ENCODE data around the gene RFC4. TPM values are rescaled to one million over a fixed set of nuclear protein-coding genes. Genes with fewer than 3 reads are reported as not detected.

Gene RFC4
- total and polyA plus RNA-seq, 2 of the 13 experiments (the other 11 are each of a cell fraction or from before 2014, with no cell fraction given) = 18.5 to 103 TPM

DNA sequence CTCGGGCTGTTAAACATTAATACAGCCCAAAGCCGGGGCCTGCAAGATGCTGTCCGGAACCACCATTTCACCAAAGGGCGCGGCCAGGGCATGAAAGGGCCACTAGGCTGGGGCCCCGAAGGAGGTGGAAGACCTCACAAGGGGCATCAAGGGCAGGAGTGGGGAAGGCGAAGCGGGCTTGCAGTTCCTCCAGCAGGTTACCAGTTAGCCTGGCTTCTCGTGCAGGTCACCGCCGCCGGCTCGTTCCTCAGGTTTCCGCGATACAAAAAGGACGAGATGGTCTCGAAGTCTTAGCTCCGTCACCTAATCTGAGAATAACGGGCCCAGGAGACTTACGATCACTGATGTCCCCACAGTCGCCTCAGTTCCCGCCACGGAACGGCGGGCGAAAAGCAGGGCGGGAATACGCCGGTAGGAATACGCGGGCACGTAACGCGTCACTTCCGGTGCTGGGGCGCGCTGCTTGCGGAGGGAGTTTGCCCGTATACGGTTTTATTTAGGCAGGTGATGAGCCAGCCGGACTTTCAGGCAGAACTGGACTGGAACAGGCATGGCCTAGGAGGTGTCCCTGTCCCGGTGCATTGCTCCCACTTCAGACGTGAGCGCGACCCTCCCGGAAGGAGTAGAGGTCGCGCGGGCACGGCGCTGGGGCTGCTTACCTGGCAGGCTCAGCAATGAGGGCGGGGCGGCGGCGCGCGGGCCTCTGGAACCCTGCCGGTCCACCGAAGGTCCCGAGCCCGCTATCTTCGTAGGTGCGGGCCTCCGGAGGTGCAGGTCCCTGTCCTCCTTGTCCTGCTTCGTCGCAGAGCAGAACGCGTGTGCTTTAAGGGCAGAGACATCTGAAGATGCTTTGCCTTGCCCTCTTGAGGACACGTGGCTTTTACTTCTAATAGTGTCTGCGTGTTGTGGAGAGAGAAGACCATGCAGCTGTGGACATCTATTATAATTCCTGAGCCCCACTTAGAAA lies at the start of gene RFC4 (continued):
- TF ChIP-seq, protein P1, sequence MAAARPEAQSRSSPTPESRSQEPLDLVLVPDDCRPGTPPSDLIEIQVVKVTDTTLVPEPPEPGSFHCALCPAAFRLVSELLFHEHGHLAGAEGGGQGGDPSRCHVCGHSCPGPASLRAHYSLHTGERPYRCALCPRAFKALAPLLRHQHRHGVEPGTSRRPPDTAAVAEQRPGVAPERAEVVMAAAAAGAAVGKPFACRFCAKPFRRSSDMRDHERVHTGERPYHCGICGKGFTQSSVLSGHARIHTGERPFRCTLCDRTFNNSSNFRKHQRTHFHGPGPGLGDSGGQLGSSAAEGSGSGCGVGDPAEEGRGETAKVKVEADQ (CRISPR knock-in tag; IDR thresholded peaks at IDR 0.05; ENCODE audit: borderline replicate concordance) = peak; percentile 34
- TF ChIP-seq, protein P2, sequence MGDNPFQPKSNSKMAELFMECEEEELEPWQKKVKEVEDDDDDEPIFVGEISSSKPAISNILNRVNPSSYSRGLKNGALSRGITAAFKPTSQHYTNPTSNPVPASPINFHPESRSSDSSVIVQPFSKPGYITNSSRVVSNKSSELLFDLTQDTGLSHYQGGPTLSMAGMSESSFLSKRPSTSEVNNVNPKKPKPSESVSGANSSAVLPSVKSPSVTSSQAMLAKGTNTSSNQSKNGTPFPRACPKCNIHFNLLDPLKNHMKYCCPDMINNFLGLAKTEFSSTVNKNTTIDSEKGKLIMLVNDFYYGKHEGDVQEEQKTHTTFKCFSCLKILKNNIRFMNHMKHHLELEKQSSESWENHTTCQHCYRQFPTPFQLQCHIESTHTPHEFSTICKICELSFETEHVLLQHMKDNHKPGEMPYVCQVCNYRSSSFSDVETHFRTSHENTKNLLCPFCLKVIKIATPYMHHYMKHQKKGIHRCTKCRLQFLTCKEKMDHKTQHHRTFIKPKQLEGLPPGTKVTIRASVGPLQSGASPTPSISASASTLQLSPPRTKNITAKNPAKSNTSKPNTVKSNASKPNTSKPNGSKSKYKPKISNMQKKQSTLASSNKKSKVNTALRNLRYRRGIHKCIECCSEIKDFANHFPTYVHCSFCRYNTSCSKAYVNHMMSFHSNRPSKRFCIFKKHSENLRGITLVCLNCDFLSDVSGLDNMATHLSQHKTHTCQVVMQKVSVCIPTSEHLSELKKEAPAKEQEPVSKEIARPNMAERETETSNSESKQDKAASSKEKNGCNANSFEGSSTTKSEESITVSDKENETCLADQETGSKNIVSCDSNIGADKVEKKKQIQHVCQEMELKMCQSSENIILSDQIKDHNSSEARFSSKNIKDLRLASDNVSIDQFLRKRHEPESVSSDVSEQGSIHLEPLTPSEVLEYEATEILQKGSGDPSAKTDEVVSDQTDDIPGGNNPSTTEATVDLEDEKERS (CRISPR knock-in tag; IDR thresholded peaks at IDR 0.05) = peak; percentile 70; the same call in 1 of the 2 replicates
- TF ChIP-seq ZNF121 (CRISPR knock-in tag; IDR thresholded peaks at IDR 0.05) (no peak), HNF4G (IDR thresholded peaks at IDR 0.05; ENCODE audit: borderline replicate concordance, low read depth, low read length) (no peak), HNF4G (CRISPR knock-in tag; IDR thresholded peaks at IDR 0.05; ENCODE audit: borderline replicate concordance, low read depth) (peak; percentile 60; the same call in 1 of the 2 replicates), CREB1 (IDR thresholded peaks at IDR 0.05) (peak; percentile 93), CREB1 (CRISPR knock-in tag; IDR thresholded peaks at IDR 0.05) (peak; percentile 99), SATB2 (CRISPR knock-in tag; IDR thresholded peaks at IDR 0.05) (no peak), CHCHD3 (CRISPR knock-in tag; IDR thresholded peaks at IDR 0.05) (peak; percentile 91; the same call in 1 of the 2 replicates), REPIN1 (CRISPR knock-in tag; IDR thresholded peaks at IDR 0.05; ENCODE audit: borderline replicate concordance, low read depth) (peak; percentile 76; the same call in 1 of the 2 replicates), ZKSCAN8 (CRISPR knock-in tag; IDR thresholded peaks at IDR 0.05; ENCODE audit: borderline replicate concordance) (0 out of 2 replicates have a peak, but pooled peaks have one; percentile 47), ZC3H13 (CRISPR knock-in tag; IDR thresholded peaks at IDR 0.05) (peak; percentile 49; the same call in 1 of the 2 replicates)
- TF ChIP-seq, protein P3, sequence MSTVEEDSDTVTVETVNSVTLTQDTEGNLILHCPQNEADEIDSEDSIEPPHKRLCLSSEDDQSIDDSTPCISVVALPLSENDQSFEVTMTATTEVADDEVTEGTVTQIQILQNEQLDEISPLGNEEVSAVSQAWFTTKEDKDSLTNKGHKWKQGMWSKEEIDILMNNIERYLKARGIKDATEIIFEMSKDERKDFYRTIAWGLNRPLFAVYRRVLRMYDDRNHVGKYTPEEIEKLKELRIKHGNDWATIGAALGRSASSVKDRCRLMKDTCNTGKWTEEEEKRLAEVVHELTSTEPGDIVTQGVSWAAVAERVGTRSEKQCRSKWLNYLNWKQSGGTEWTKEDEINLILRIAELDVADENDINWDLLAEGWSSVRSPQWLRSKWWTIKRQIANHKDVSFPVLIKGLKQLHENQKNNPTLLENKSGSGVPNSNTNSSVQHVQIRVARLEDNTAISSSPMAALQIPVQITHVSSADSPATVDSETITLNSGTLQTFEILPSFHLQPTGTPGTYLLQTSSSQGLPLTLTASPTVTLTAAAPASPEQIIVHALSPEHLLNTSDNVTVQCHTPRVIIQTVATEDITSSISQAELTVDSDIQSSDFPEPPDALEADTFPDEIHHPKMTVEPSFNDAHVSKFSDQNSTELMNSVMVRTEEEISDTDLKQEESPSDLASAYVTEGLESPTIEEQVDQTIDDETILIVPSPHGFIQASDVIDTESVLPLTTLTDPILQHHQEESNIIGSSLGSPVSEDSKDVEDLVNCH (CRISPR knock-in tag; IDR thresholded peaks at IDR 0.05) = no peak
- TF ChIP-seq, protein P4, sequence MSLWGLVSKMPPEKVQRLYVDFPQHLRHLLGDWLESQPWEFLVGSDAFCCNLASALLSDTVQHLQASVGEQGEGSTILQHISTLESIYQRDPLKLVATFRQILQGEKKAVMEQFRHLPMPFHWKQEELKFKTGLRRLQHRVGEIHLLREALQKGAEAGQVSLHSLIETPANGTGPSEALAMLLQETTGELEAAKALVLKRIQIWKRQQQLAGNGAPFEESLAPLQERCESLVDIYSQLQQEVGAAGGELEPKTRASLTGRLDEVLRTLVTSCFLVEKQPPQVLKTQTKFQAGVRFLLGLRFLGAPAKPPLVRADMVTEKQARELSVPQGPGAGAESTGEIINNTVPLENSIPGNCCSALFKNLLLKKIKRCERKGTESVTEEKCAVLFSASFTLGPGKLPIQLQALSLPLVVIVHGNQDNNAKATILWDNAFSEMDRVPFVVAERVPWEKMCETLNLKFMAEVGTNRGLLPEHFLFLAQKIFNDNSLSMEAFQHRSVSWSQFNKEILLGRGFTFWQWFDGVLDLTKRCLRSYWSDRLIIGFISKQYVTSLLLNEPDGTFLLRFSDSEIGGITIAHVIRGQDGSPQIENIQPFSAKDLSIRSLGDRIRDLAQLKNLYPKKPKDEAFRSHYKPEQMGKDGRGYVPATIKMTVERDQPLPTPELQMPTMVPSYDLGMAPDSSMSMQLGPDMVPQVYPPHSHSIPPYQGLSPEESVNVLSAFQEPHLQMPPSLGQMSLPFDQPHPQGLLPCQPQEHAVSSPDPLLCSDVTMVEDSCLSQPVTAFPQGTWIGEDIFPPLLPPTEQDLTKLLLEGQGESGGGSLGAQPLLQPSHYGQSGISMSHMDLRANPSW (CRISPR knock-in tag; IDR thresholded peaks at IDR 0.05; ENCODE audit: borderline replicate concordance) = peak; percentile 47; the same call in 1 of the 2 replicates
- TF ChIP-seq, protein P5, sequence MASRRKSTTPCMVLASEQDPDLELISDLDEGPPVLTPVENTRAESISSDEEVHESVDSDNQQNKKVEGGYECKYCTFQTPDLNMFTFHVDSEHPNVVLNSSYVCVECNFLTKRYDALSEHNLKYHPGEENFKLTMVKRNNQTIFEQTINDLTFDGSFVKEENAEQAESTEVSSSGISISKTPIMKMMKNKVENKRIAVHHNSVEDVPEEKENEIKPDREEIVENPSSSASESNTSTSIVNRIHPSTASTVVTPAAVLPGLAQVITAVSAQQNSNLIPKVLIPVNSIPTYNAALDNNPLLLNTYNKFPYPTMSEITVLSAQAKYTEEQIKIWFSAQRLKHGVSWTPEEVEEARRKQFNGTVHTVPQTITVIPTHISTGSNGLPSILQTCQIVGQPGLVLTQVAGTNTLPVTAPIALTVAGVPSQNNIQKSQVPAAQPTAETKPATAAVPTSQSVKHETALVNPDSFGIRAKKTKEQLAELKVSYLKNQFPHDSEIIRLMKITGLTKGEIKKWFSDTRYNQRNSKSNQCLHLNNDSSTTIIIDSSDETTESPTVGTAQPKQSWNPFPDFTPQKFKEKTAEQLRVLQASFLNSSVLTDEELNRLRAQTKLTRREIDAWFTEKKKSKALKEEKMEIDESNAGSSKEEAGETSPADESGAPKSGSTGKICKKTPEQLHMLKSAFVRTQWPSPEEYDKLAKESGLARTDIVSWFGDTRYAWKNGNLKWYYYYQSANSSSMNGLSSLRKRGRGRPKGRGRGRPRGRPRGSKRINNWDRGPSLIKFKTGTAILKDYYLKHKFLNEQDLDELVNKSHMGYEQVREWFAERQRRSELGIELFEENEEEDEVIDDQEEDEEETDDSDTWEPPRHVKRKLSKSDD (CRISPR knock-in tag; IDR thresholded peaks at IDR 0.05; ENCODE audit: low read depth) = peak; percentile 84

Data from HepG2 (cell line).